Measurements from ENCODE around the gene CYP4F2. TPM values are rescaled to one million over a fixed set of nuclear protein-coding genes. Genes with fewer than 3 reads are reported as not detected.
"Not testable (repeated sequence)": the region's sequence is repeated elsewhere in the genome, so short reads cannot be mapped to it uniquely, and the experiment has no call there.

CYP4F2 gene
- total RNA-seq, 1 donor: not detected

- Histone ChIP-seq H4K20me1 (ENCODE audit: insufficient read depth, low read length) (no peaks in the 10 kb centered on the region), H3K4me1 (ENCODE audit: insufficient read depth, low read length) (no peaks in the 10 kb centered on the region), H2AFZ (ENCODE audit: low read length) (no peak overlapping the region)
These were observed 38.7 kb downstream of the CYP4F2 start for GRCh38 chr19:15859187-15859586.

GRCh38 chr19:15850385-15850784, 47.5 kb downstream of the CYP4F2 start:
- Histone ChIP-seq H3K27me3 (ENCODE audit: insufficient read depth, low read length) (no peaks in the 10 kb centered on the region), H3K4me3 (ENCODE audit: insufficient read depth, low read length) (no peak overlapping the region), H3K79me2 (ENCODE audit: insufficient read depth, low read length) (no peaks in the 10 kb centered on the region), H3K4me2 (ENCODE audit: insufficient read depth, low read length) (no peak overlapping the region), H3K27ac (ENCODE audit: low read depth, low read length) (no peak overlapping the region), H2AFZ (ENCODE audit: low read length) (no peak overlapping the region), H3K4me1 (ENCODE audit: insufficient read depth, low read length) (no peaks in the 10 kb centered on the region), H3K9me3 (ENCODE audit: low read depth, low read length) (no peaks in the 10 kb centered on the region), H4K20me1 (ENCODE audit: insufficient read depth, low read length) (no peaks in the 10 kb centered on the region), H3K36me3 (ENCODE audit: insufficient read depth, low read length) (no peaks in the 10 kb centered on the region)
- TF ChIP-seq CTCF (IDR thresholded peaks at IDR 0.05; ENCODE audit: extremely low read depth, low read depth, low read length): no peak
- no peak for DNase-seq (ENCODE audit: insufficient read length, low spot score, missing footprints)

More at GRCh38 chr19:15859187-15859586, 38.7 kb downstream of the CYP4F2 start:
- no peak for TF ChIP-seq CTCF (IDR thresholded peaks at IDR 0.05; ENCODE audit: extremely low read depth, low read depth, low read length)
- Histone ChIP-seq H3K4me3 (ENCODE audit: insufficient read depth, low read length) (no peak overlapping the region), H3K9me3 (ENCODE audit: low read depth, low read length) (no peaks in the 10 kb centered on the region), H3K27me3 (ENCODE audit: insufficient read depth, low read length) (no peaks in the 10 kb centered on the region), H3K27ac (ENCODE audit: low read depth, low read length) (no peak overlapping the region), H3K4me2 (ENCODE audit: insufficient read depth, low read length) (no peak overlapping the region), H3K79me2 (ENCODE audit: insufficient read depth, low read length) (no peaks in the 10 kb centered on the region), H3K36me3 (ENCODE audit: insufficient read depth, low read length) (no peaks in the 10 kb centered on the region)
- no peak for DNase-seq (ENCODE audit: insufficient read length, low spot score, missing footprints)

- H3K4me3 ChIP-seq (ENCODE audit: insufficient read depth, low read length): no peak overlapping the region
- TF ChIP-seq CTCF (IDR thresholded peaks at IDR 0.05; ENCODE audit: extremely low read depth, low read depth, low read length): no peak
- no peak overlapping the region for H3K4me2 ChIP-seq (ENCODE audit: insufficient read depth, low read length)
These were observed 51.0 kb downstream of the CYP4F2 start for GRCh38 chr19:15846923-15847322.

GRCh38 chr19:15843894-15844222, 54.0 kb downstream of the CYP4F2 start:
- not testable (repeated sequence) for H3K36me3 ChIP-seq (ENCODE audit: insufficient read depth, low read length); H3K27ac ChIP-seq (ENCODE audit: low read depth, low read length); H4K20me1 ChIP-seq (ENCODE audit: insufficient read depth, low read length); H3K9me3 ChIP-seq (ENCODE audit: low read depth, low read length); H3K27me3 ChIP-seq (ENCODE audit: insufficient read depth, low read length); H3K79me2 ChIP-seq (ENCODE audit: insufficient read depth, low read length); H2AFZ ChIP-seq (ENCODE audit: low read length); DNase-seq (ENCODE audit: insufficient read length, low spot score, missing footprints); H3K4me1 ChIP-seq (ENCODE audit: insufficient read depth, low read length); H3K4me3 ChIP-seq (ENCODE audit: insufficient read depth, low read length); H3K4me2 ChIP-seq (ENCODE audit: insufficient read depth, low read length)

More at GRCh38 chr19:15846923-15847322, 51.0 kb downstream of the CYP4F2 start:
- H2AFZ ChIP-seq (ENCODE audit: low read length): no peak overlapping the region
- no peak overlapping the region for H3K27ac ChIP-seq (ENCODE audit: low read depth, low read length)
- no peaks in the 10 kb centered on the region for H4K20me1 ChIP-seq (ENCODE audit: insufficient read depth, low read length)
- H3K36me3 ChIP-seq (ENCODE audit: insufficient read depth, low read length): no peaks in the 10 kb centered on the region
- H3K27me3 ChIP-seq (ENCODE audit: insufficient read depth, low read length): no peaks in the 10 kb centered on the region
- H3K9me3 ChIP-seq (ENCODE audit: low read depth, low read length): no peaks in the 10 kb centered on the region
- H3K79me2 ChIP-seq (ENCODE audit: insufficient read depth, low read length): no peaks in the 10 kb centered on the region
- no peak for DNase-seq (ENCODE audit: insufficient read length, low spot score, missing footprints)
- H3K4me1 ChIP-seq (ENCODE audit: insufficient read depth, low read length): no peaks in the 10 kb centered on the region
